ENCODE results near the gene SPEM1.

SPEM1 gene

DNA sequence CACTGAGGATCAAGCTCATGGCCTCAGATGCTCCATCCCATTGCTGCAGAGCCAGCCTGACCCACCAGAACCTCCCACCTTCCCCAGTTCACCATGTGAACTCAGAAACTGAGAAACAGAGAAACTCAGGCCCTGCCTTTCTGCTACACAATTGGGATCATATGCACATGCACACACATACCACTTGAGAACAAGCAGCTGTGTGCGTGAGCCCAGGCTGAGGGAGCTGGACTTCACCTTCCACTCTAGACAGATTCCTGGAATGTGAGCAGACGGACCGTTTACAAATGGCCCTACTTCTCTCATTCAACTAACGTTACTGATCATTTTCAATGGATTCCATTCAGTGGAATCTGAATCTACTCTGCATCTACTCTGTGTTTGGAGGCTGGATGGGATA lies 3.6 kb downstream of the SPEM1 start:
- no peak for DNase-seq

DNA sequence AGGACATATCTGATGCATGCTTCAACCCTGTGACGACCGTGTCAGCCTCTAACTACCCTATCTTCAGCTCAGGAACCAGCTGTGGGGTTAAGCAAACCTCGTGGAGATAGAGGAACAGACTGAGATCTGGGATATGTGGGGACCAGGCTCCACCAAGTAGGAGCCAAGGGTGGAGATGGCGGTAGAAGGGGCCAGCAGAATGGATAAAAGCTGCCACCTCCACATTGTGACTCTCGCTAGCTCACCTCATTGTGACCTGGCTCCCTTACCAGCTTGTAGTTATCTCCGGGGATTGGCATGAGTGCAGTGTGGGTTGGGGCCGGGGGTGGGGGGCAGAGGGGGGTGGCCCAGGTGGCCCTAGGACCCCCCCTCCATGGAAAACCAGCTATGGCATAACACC lies 5.2 kb downstream of the SPEM1 start, which contains the start of gene SPEM2:
SPEM2 (plus strand) TSS at position 301 of the 400 bp plus-strand sequence; CDS start at position 374, 73 bp downstream.
- no peak for DNase-seq

DNA sequence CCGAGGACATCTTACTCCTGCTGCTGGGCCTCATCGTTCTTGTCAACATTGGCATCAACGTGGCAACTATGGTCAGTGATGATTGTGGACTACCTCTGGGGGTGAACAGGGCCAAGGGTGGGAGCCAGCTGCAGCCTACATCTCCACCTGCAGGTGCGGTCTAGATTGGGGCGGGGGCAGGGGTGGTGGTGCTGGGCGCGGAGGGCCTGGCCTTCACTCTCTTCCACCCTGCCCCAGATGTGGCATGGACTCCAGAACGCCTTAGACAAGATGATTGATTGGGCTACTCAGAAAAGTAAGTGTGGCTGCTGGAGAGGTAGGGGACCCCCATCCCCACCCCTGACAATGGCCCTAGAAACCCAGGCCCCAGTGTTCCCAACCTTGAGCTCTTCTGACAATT lies 5.6 kb downstream of the SPEM1 start:
- no peak for DNase-seq

DNA sequence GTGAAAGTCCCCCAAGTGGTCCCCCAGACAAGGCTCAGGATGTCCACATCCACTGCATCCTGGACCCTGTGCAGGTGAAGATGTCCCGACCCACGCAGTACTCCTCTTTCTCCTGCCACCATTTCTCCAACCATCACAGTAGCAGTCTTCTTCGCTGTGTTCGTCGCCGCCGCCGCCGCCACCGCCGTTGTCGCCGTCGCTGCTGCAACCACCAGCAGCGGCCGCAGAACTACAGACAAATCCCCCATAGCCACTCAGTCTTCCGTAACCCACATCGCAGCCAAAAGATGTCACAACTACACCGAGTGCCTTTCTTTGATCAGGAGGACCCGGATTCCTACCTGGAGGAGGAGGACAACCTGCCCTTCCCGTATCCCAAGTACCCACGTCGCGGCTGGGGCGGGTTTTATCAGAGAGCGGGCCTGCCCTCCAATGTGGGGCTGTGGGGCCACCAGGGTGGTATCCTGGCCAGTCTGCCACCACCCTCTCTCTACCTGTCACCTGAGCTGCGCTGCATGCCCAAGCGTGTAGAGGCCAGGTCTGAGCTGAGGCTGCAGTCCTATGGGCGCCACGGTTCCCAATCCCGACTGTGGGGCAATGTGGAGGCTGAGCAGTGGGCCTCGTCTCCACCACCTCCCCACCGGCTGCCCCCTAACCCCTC lies 6.2 kb downstream of the SPEM1 start:
- no peak for DNase-seq

DNA sequence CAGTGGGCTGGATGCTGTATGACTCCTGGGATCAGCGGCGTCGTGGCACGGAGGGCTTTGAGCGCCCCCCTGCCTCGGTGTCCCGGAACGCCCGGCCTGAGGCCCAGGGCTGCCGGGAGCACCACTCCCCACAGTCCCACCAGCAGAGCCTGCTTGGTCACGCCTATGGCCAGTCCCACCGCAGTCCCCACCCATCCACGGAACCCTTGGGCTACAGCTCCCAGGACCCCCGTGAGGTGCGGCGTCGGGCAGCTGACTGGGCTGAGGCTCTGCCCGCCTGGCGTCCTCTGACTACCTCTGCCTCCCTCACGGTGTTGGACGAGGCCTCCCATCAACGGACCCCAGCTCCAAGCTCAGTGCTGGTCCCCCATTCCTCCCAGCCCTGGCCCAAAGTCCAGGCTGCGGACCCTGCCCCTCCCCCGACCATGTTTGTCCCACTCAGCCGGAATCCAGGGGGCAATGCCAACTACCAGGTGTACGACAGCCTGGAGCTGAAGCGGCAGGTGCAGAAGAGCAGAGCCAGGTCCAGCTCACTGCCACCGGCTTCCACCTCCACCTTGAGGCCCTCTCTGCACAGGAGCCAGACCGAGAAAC lies 6.9 kb downstream of the SPEM1 start:
- DNase-seq = no peak

DNA sequence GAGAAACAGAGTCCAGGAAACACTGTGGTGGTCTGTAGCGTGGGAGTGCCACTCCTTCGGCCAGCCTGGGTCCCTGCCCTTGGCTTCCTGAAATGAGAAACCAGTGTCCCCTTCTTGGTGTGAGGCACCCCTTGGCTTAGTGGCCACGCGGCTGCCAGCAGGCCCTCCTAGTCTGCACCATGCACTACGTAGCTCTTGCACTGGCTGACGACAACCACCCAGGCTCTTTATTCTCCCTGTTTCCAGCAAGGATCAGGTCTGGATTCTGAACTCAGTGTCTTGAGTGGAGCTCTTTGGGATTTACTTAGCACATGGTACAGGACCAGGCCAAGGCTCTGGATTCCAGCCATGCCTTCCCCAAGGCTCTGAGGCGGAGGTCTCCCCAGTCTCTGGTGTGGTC lies 7.4 kb downstream of the SPEM1 start:
- DNase-seq = no peak

DNA sequence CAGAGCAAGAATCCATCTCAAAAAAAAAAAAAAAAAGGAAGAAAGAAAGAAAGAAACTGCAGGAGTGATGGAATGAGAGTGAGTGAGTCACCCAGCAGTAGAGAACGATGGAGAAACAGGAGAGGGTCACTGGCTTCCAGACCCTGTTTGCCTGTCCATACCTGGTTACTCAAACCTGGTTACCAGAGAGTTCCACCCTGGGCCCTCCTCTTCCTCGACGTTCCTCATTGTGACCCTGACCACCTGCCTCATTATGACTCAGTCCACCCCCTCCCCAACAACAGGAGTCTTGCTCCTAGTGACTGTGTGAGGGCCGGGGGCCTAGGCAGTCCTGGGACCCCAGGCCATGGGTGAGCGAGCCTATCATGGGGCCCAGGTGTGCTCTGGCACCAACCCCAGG lies 8.4 kb downstream of the SPEM1 start, which contains the start of gene SPEM3:
SPEM3 (plus strand) TSS at position 301 of the 400 bp plus-strand sequence; CDS start at position 347, 46 bp downstream.
- DNase-seq = no peak

DNA sequence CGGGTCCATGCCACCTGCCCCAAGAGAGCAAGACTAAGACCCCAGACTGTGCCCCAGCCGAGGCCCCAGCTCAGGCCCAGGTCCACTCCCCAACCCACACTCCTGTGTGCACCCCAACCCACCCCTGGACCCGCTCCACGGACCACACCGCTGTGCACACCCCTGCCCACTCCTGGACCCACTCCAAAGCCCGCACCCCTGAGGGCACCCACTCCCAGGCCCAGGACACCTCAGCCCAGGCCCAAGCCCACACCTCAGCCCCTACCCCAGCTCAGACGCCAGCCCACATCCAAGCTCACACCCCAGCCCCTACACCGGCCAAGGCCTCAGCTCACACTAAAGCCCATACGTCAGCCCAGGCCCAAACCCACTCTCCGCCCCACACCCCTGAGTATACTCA lies 9.6 kb downstream of the SPEM1 start:
- DNase-seq = no peak

DNA sequence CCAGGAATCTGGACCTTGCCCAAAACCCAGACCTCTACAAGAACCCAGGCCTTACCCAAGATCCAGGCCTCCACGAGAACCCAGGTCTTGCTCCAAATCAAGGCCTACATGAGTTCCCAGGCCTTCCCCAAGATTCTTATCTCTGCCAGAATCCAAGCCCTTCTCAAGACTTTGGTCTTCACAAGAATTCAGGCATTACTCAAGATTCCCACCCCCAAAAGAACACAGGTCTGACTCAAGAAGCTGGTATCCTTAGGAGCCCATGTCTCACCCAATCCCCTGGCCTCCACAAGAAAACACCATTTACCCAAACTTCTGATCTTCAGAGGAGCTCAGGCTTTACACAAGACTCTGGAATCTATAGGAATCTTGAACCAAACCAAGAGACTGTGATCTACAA lies 11.1 kb downstream of the SPEM1 start:
- DNase-seq = no peak

DNA sequence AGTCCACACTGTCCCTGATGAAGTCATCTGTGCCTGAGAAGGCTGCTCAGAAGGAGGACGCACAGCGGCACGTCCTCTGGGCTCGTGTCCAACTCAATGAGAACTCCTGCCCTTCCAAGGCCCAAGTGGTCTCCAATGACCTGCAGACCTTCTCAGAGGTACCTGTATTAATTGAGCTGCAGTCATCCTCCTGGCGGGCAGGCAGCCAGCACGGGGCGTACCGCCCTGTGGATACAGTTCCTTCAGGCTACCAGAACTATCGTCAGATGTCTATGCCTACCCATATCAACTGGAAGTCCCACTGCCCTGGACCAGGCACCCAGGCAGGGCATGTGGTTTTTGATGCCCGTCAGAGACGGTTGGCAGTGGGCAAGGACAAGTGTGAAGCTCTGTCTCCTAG lies 12.2 kb downstream of the SPEM1 start:
- no peak for DNase-seq

DNA sequence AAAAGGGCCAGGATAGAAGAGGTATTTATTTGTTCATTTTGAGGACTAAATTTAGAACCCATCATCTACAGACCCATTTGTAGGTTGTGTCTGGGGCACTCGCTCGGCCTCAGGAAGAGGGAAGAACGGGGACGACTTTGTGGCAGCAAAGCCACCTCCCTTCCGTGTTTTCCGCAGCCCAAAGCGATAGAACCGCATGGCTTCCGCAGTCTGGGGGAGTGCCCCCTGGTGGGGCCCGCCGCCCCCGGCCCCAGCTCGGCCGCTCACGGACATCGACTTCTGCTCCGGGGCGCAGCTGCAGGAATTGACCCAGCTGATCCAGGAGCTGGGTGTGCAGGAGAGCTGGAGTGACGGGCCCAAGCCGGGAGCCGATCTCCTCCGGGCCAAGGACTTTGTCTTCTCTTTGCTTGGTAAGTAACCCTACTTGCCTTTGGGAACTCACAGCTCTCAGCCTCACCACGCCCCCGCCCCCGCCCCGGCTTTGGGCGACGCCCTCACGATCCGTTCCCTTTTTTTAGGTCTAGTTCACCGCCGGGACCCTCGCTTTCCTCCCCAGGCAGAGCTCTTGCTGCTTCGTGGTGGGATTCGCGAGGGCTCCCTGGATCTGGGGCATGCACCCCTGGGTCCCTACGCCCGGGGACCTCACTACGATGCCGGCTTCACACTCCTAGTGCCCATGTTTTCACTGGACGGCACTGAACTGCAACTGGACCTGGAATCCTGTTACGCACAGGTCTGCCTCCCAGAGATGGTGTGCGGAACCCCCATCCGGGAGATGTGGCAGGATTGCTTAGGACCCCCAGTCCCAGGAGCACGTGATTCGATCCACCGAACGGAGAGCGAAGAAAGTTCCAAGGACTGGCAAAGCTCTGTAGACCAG lies 15.8 kb downstream of the SPEM1 start:
- no peak for DNase-seq

DNA sequence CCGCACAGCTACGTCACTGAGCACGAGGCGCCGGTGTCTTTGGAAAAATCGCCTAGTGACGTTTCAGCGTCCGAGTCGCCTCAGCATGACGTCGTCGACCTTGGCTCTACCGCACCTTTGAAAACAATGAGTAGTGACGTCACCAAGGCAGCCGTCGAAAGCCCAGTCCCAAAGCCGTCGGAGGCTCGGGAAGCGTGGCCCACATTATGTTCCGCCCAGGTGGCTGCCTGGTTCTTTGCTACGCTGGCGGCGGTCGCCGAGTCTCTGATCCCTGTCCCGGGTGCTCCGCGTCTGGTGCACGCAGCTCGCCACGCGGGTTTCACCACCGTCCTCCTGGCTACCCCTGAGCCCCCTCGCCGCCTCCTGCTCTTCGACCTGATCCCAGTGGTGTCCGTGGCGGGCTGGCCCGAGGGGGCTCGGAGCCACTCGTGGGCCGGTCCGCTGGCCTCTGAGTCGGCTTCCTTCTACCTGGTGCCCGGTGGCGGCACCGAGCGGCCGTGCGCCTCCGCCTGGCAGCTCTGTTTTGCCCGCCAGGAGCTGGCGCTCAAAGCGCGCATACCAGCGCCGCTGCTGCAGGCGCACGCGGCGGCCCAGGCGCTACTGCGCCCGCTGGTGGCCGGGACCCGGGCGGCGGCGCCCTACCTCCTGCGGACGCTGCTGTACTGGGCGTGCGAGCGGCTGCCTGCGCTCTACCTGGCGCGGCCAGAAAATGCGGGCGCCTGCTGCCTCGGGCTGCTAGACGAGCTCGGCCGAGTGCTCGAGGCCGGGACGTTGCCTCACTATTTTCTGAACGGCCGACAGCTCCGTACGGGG lies 16.6 kb downstream of the SPEM1 start:
- no peak for DNase-seq

DNA sequence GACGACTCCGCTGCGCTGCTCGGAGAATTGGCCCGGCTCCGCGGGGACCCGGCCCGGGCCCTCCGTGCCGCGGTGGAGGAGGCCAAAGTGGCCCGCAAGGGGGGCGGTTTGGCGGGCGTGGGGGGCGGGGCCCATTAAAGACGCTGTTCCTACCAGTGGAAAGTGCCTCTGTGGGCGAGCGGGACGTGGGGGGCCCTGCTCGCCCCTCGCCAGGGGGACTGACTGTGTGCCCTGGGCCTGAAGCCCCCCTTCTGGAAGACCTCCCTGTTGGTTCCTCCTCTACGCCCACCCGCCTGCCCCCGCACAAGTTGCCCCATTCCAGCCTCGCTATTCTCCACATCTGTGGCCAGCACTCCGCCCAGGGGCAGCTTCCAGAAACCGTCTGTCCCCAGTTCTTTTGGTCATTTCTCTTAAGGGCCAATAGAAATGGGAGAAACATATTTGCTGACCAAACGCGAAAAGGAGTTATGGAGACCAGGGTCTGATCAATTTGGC lies 17.3 kb downstream of the SPEM1 start:
- no peak for DNase-seq

DNA sequence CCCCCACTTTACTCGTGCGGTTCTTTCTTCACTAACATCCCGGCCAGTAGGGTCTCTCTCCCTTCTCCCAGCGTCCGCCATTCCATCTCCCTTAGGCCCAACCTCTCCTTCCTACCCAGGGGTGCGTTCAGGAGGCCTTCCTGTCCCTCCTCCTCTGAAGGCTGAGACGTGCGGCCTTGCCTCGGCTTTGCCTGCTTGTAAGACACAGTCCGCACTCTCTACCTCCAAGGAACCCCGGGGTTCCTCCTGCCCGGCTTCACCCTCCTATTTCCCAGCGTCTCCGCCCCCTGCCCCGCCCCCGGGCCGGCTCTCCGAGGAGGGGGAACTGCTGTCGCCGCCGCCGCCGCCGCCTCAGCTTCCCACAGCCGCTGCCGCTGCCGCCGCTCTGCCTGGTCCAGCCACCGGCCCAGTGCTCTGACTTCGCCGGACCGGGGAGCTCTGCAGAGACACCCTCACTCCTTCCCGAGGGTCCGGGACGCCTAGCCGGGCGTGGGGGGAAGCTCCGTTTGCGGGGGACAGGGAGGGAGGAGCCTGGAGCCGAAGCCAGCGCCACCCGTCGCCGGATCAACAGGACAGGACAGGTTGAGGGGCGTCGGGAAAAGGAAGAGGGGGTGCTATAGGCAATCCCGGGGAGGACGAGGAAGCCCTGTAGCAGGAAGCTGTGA lies 18.0 kb downstream of the SPEM1 start:
- DNase-seq = no peak

DNA sequence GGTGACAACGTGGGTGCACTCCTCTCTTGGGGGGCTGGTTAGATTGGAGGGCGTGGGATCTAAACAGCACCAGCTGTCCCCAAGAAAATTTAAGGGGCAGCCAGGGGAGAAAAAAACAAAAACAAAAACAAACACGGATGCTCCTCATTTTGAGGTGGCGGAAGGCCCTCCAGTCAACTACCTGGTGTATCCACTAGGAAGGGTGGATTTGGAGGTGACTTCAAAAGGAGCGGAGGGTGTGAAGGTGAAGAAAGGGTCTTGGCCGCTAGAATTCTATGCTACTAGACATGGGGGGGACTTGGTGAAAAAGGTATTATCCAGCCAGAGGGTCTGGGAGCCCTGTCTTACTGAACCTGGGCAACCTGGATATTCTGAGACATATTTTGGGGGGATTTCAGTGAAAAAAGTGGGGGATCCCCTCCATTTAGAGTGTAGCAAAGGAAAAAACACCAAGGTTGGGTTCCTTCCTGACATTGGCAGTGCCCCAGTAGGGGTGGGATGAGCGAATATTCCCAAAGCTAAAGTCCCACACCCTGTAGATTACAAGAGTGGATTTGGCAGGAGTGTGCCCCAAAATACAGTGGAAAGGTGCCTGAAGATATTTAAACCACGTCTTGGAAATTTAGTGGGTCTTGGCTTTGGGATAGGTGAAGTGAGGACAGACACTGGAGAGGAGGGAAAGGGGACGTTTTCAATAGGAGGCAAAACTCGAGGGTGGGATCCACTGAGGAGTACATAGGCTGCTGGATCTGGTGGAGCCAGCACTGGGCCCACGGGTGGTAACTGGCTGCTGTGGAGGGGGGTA lies 18.7 kb downstream of the SPEM1 start:
- DNase-seq = no peak

DNA sequence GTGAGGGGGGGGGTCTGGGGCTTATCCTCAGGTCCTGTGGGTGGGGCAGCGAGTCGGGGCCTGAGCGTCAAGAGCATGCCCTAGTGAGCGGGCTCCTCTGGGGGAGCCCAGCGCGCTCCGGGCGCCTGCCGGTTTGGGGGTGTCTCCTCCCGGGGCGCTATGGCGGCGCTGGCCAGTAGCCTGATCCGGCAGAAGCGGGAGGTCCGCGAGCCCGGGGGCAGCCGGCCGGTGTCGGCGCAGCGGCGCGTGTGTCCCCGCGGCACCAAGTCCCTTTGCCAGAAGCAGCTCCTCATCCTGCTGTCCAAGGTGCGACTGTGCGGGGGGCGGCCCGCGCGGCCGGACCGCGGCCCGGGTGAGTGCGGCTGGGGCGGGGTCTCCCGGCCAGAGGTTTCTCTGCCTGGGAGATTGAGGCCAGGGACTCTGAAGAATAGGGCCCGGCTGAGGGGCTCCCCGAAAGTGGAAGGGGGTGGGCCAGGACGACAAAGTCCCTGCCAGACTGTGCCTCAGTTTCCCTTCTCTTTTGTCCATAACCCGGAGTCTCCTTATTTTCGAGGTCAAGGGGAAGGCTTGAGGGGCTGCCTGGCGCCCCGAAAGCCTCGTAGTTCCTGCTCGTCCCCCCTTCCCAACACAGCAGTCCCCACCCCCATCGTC lies 19.5 kb downstream of the SPEM1 start, which contains the start of gene FGF11:
FGF11 (plus strand) TSS at position 51 of the 651 bp plus-strand sequence; CDS start at position 160, 109 bp downstream.
- DNase-seq = no peak

DNA sequence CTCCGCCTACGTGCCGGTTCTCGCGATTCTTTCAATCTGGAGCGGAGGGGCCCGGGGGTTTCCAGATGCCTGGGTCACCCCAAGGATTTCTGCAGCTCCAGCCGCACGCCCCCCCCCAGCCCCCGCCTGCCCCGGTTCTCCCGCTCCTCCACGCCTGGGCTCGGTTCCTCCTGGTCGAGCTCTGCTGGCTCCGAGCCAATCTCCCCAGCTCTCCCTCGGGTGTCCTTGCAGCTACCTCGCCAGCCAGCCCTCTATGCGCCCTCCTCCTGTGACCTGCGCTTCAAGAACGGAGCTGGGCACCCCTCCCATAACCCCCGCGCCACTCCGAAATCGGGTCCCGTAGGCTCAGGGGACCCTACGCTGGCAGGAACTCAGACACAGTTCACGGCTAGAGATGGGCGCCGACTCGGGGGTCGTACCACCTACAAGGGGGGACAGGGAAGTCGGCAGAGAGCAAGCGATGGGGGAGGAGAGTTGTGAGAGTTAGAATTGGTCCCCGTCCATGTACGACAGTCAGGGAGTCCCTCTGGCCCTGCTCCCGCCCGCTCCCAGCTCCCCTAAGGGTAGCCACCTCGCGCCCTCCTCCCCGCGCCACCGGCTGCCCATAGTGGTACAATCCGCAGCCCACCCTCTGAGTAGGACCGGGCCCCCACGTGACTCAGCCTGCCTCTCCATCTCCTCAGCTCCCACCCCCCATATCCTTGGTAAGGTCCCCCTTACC lies 20.1 kb downstream of the SPEM1 start:
- no peak for DNase-seq

DNA sequence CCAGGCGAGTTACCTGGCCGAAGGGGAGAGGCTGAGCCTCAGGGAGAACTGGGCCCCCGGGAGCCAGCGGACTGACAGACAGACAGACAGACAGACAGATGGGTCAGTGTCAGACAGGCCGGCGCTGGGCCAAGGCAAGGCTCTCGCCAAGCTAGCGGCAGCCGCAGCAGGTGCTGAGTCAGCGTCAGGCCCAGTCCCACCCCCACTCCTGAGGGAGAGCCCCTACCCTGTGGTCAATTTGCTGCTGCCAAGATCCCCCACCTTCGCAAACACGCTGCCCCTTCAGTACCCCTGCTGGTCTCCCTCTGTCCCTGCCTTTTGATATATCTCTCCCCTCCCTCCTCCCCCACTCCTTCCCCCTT lies 20.7 kb downstream of the SPEM1 start:
- DNase-seq = no peak

DNA sequence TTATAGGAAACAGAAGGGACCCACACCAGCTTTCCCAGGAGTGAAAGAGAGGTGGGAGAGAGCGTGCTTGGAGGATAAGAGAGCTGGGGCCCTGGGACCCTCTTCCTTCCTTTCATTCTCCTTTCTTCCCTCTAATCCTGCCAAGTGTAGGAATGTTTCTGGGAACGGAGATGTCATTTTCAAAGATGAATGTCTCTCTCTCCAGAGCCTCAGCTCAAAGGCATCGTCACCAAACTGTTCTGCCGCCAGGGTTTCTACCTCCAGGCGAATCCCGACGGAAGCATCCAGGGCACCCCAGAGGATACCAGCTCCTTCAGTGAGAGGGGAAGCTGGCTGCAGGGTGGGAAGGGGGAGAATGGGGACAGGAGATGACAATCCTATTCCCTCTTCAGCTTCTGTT lies 21.1 kb downstream of the SPEM1 start:
- DNase-seq = no peak

DNA sequence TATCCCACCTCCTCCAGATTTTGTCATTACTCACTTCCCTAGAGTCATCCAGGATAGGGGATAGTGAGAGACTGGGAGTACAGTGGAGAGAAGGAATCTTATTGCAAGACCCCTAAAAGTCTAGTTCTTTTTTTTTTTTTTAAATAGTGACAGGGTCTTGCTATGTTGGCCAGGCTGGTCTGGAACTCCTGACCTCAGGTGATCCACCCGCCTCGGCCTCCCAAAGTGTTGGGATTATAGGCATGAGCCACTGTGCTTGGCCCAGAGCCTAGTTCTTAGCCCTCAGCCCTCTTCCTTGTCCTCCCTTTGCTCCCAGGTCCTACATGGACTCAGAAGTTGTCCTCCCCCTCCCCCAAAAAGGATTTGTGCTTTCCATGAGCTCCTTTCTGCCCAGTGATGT lies 22.0 kb downstream of the SPEM1 start:
- DNase-seq = no peak
